T-helper 1 cell treated with Interleukin-12 subunit alpha and Interleukin-12 subunit beta and Interleukin-4 antibody, amounts not matched to agents 30 μg/mL and 1 μg/mL, for 36 hours (primary cell): ENCODE measurements around the gene INPP4B.
A peak's percentile ranks its signal among the peaks of the same experiment; 100 is the strongest.

Experiments
- H3K27ac Mint-ChIP-seq: one replicate; pipeline ENCODE4 v1.8.0; 2021; ENCODE audit warnings: mild to moderate bottlenecking, mixed read lengths
- H3K27me3 Mint-ChIP-seq: one replicate; pipeline ENCODE4 v1.8.0; 2021; ENCODE audit warnings: low read depth, mixed read lengths
- H3K36me3 Mint-ChIP-seq: one replicate; pipeline ENCODE4 v1.8.0; 2021; ENCODE audit warnings: low read depth, mixed read lengths
- H3K4me1 Mint-ChIP-seq: one replicate; pipeline ENCODE4 v1.8.0; 2021; ENCODE audit warnings: low read depth, mixed read lengths
- H3K4me3 Mint-ChIP-seq: one replicate; pipeline ENCODE4 v1.8.0; 2021; ENCODE audit warnings: mild to moderate bottlenecking, moderate library complexity, mixed read lengths
- H3K9me3 Mint-ChIP-seq: one replicate; pipeline ENCODE4 v1.8.0; 2021; ENCODE audit warnings: mixed read lengths

Gene INPP4B

GRCh38 chr4:142698552-142698951 is 147.5 kb downstream of the INPP4B start:
- H3K4me3 Mint-ChIP-seq: no peak overlapping the region
- H3K27me3 Mint-ChIP-seq: no peaks in the 10 kb centered on the region
- peaks cover 5% of the 10 kb centered on the region for H3K36me3 Mint-ChIP-seq
- H3K4me1 Mint-ChIP-seq: peaks cover 48% of the 10 kb centered on the region
- H3K9me3 Mint-ChIP-seq: peaks cover 5% of the 10 kb centered on the region
- no peak overlapping the region for H3K27ac Mint-ChIP-seq

- H3K36me3 Mint-ChIP-seq: peaks cover 5% of the 10 kb centered on the region
- H3K9me3 Mint-ChIP-seq: peaks cover 5% of the 10 kb centered on the region
- no peak overlapping the region for H3K4me3 Mint-ChIP-seq
- H3K27me3 Mint-ChIP-seq: no peaks in the 10 kb centered on the region
- no peak overlapping the region for H3K27ac Mint-ChIP-seq
- peaks cover 46% of the 10 kb centered on the region for H3K4me1 Mint-ChIP-seq
Observed at GRCh38 chr4:142697928-142698327, 148.2 kb downstream of the INPP4B start.

- no peak overlapping the region for H3K4me3 Mint-ChIP-seq
- peaks cover 45% of the 10 kb centered on the region for H3K4me1 Mint-ChIP-seq
- peaks cover 5% of the 10 kb centered on the region for H3K36me3 Mint-ChIP-seq
- no peaks in the 10 kb centered on the region for H3K27me3 Mint-ChIP-seq
- H3K9me3 Mint-ChIP-seq: peaks cover 5% of the 10 kb centered on the region
- H3K27ac Mint-ChIP-seq: no peak overlapping the region
Observed at GRCh38 chr4:142697320-142697719, 148.8 kb downstream of the INPP4B start.

DNA sequence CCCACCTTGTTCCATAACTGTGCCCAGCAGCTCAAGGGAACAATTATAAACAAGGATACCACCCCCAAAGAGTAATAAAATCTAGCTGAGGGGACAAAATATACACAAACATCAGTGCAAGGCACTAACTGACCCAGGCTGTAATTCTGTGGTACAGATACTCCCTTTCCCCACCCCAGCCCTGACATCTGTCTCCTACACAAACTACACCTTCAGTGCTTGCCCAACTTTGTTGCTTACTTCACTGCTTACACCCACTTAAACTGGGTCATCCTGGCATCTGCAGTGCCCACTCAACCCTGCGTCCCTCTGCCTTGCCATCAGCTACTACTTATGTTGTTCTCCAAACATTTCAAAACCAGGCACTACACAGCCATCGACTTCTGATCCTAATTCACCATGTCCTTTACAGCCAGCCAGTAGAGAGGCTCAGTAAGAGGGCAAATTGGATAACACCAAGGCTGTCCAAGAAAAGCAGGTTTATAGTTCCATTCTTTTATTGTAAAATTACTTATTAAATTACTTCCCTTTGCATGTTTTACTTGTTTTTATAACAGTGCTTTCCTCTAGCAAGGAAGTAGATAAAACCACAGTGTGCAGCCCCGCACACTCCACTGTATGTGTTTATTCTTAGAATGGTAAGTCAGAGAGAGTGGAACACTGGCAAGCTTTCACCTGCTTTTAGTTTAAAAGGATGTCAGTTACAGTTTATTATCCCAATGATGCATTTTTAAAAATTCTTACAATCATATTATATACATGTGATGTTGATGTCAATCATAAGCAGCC is 149.6 kb downstream of the INPP4B start:
- Mint-ChIP-seq H3K27ac (peak overlapping the region; percentile 66), H3K4me3 (no peak overlapping the region), H3K4me1 (peaks cover 45% of the 10 kb centered on the region), H3K36me3 (peaks cover 5% of the 10 kb centered on the region), H3K27me3 (no peaks in the 10 kb centered on the region), H3K9me3 (peaks cover 5% of the 10 kb centered on the region)

GRCh38 chr4:142690406-142691163 is 155.5 kb downstream of the INPP4B start:
- Mint-ChIP-seq H3K4me1 (no peaks in the 10 kb centered on the region), H3K9me3 (no peaks in the 10 kb centered on the region), H3K27ac (no peak overlapping the region), H3K4me3 (no peak overlapping the region), H3K36me3 (no peaks in the 10 kb centered on the region), H3K27me3 (no peaks in the 10 kb centered on the region)

- no peak overlapping the region for H3K4me3 Mint-ChIP-seq
- no peaks in the 10 kb centered on the region for H3K27me3 Mint-ChIP-seq
- H3K27ac Mint-ChIP-seq: no peak overlapping the region
- H3K4me1 Mint-ChIP-seq: no peaks in the 10 kb centered on the region
- no peaks in the 10 kb centered on the region for H3K9me3 Mint-ChIP-seq
- no peaks in the 10 kb centered on the region for H3K36me3 Mint-ChIP-seq
Observed at GRCh38 chr4:142687547-142688275, 158.4 kb downstream of the INPP4B start.

DNA sequence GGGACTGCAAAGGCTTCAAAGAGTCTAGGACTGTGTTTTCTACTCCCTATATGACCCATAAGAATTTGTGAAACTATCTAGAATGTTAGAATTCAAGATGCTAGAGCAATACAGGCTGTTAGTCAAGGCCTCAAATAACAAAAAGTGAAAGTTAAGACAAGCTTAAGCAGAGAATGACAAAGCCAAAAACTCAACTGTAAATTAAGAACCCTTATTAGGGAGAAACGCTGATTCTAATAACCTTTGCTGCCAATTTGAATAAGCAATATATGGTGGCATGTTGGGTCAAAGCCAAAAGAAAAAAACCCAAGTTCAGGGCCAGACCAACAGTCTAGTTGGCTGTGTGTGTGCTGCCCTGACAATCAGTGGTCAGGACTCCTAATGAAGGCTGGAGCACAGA is 160.0 kb downstream of the INPP4B start:
- no peaks in the 10 kb centered on the region for H3K36me3 Mint-ChIP-seq
- no peaks in the 10 kb centered on the region for H3K4me1 Mint-ChIP-seq
- no peak overlapping the region for H3K27ac Mint-ChIP-seq
- H3K9me3 Mint-ChIP-seq: no peaks in the 10 kb centered on the region
- H3K4me3 Mint-ChIP-seq: no peak overlapping the region
- H3K27me3 Mint-ChIP-seq: no peaks in the 10 kb centered on the region

- H3K4me3 Mint-ChIP-seq: no peak overlapping the region
- H3K27ac Mint-ChIP-seq: no peak overlapping the region
- H3K27me3 Mint-ChIP-seq: no peaks in the 10 kb centered on the region
- no peaks in the 10 kb centered on the region for H3K4me1 Mint-ChIP-seq
- no peaks in the 10 kb centered on the region for H3K9me3 Mint-ChIP-seq
- H3K36me3 Mint-ChIP-seq: no peaks in the 10 kb centered on the region
Observed at GRCh38 chr4:142683997-142684396, 162.1 kb downstream of the INPP4B start.

DNA sequence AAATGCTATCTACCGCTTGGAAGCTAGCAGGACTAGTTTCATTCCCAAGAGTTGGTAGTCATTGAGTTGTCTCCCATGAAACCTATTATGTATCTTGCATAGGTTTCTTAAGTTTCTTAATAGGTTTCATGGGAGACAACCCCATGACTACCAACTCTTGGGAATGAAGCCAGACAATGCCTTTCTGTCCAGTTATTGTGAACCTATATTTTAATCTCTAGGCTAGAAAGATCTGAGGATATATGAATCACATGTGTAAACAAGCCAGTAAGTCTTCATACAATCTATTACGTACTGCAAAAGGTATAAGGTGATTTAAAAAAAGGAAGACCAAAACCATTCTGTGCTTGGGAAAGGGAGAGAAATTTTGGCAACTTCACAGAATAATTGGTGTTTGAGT is 162.6 kb downstream of the INPP4B start:
- H3K27me3 Mint-ChIP-seq: no peaks in the 10 kb centered on the region
- H3K36me3 Mint-ChIP-seq: no peaks in the 10 kb centered on the region
- no peak overlapping the region for H3K4me3 Mint-ChIP-seq
- H3K4me1 Mint-ChIP-seq: no peaks in the 10 kb centered on the region
- no peaks in the 10 kb centered on the region for H3K9me3 Mint-ChIP-seq
- no peak overlapping the region for H3K27ac Mint-ChIP-seq

DNA sequence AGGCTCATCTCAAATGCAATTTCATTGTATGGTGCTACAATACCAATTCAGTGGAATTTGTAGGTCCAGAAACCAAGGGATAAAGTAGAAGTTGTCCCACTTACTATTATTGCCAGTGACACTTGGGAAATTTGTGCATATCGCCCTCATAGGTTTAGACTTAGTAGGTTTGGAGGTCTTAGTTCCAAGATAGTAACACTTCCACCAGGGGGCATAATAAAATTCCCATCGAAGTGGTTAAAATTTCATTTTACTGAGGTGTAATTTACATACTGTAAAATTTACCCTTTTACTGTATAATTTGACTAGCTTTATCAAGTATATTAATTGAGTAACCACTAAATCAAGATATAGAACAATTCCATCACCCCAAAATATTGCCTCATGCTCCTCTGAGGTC is 174.6 kb downstream of the INPP4B start:
- no peaks in the 10 kb centered on the region for H3K4me1 Mint-ChIP-seq
- peaks cover 15% of the 10 kb centered on the region for H3K36me3 Mint-ChIP-seq
- no peak overlapping the region for H3K4me3 Mint-ChIP-seq
- no peak overlapping the region for H3K27ac Mint-ChIP-seq
- peaks cover 58% of the 10 kb centered on the region for H3K9me3 Mint-ChIP-seq
- H3K27me3 Mint-ChIP-seq: no peaks in the 10 kb centered on the region

DNA sequence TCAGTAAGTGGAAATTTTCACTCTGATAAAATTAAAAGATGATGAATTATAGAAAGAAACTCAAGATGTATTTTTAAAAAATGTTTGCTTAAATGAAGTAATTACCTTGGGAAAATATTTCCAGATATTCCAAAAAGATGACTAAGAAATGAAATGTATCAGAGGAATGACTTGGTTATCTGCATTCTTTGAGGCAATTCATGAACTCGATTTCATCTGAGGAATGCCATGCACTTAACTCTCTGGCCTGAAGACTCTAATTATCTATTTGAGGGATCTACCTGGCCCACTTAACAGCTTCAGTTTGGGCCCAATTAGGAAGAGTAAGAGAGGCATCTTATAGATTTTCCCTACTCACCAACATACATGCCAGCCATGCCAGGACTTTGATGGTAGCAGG is 182.3 kb downstream of the INPP4B start:
- Mint-ChIP-seq H3K4me3 (no peak overlapping the region), H3K27me3 (no peaks in the 10 kb centered on the region), H3K9me3 (peaks cover 47% of the 10 kb centered on the region), H3K4me1 (no peaks in the 10 kb centered on the region), H3K27ac (no peak overlapping the region), H3K36me3 (peaks cover 19% of the 10 kb centered on the region)

- Mint-ChIP-seq H3K9me3 (peaks cover 44% of the 10 kb centered on the region), H3K27me3 (no peaks in the 10 kb centered on the region), H3K4me3 (no peak overlapping the region), H3K36me3 (peaks cover 17% of the 10 kb centered on the region), H3K4me1 (no peaks in the 10 kb centered on the region), H3K27ac (no peak overlapping the region)
Observed at GRCh38 chr4:142660728-142661127, 185.4 kb downstream of the INPP4B start.

- Mint-ChIP-seq H3K4me3 (no peak overlapping the region), H3K9me3 (peaks cover 65% of the 10 kb centered on the region), H3K27ac (no peak overlapping the region), H3K27me3 (no peaks in the 10 kb centered on the region), H3K4me1 (no peaks in the 10 kb centered on the region), H3K36me3 (peaks cover 26% of the 10 kb centered on the region)
Observed at GRCh38 chr4:142656178-142656577, 189.9 kb downstream of the INPP4B start.

DNA sequence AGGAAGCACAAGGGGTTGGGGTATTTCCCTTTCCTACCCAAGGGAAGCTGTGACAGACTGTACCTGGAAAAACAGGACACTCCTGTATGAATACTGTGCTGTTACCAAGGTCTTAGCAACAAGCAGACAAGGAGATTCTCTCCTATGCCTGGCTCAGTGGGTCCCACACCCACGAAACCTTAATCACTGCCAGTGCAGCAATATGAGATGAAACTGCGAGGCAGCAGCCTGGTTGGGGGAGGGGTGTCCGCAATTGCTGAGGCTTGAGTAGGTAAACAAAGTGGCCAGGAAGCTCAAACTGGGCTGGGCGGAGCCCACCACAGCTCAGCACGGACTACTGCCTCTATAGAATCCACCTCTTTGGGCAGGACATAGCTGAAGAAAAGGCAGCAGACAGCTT is 197.7 kb downstream of the INPP4B start:
- H3K36me3 Mint-ChIP-seq: peaks cover 30% of the 10 kb centered on the region
- H3K9me3 Mint-ChIP-seq: peaks cover 63% of the 10 kb centered on the region
- no peak overlapping the region for H3K4me3 Mint-ChIP-seq
- no peak overlapping the region for H3K27ac Mint-ChIP-seq
- H3K4me1 Mint-ChIP-seq: peaks cover 8% of the 10 kb centered on the region
- H3K27me3 Mint-ChIP-seq: no peaks in the 10 kb centered on the region
